HG03520 (cell line): ENCODE data around the gene MDH1B.
A peak's percentile ranks its signal among the peaks of the same experiment; 100 is the strongest.

Experiments
- ATAC-seq: cut with Tn5 transposase; IDR thresholded peaks from one replicate; pipeline ENCODE4 v1.9.1; 2021; ENCODE audit warnings: mild to moderate bottlenecking, moderate library complexity; ENCODE audit not compliant: unreplicated experiment

The MDH1B gene

GRCh38 chr2:206698811-206699210 is 66.3 kb downstream of the MDH1B start:
- ATAC-seq, result no peak

GRCh38 chr2:206696910-206697309 is 68.2 kb downstream of the MDH1B start:
- ATAC-seq, result no peak

GRCh38 chr2:206693399-206694137 is 71.6 kb downstream of the MDH1B start:
- peak; percentile 70 for ATAC-seq

GRCh38 chr2:206692971-206693370 is 72.2 kb downstream of the MDH1B start:
- no peak for ATAC-seq

- ATAC-seq, result no peak
These were observed 76.1 kb downstream of the MDH1B start for GRCh38 chr2:206688990-206689389.

- ATAC-seq, result no peak
These were observed 76.7 kb downstream of the MDH1B start for GRCh38 chr2:206688453-206688852.
